Lung (tissue), 12 donors: ENCODE results near the gene ABHD17B. TPM values are rescaled to one million over a fixed set of nuclear protein-coding genes. Genes with fewer than 3 reads are reported as not detected.

ENCODE experiments used
- ATAC-seq: fragments of 200-7000 bp; cut with Tn5 transposase; one replicate; pipeline ENCODE4 v1.9.1; 2020; ENCODE audit warnings: moderate number of reproducible peaks; ENCODE audit not compliant: insufficient read depth, low FRiP score
- DNase-seq, 3 donors: peaks; one replicate each; pipeline ENCODE4 v3.0.0-alpha.2; 2013 to 2017
- H3K27ac ChIP-seq, 2 donors: one replicate each; pipeline ENCODE4 v1.5.1; 2013; ENCODE audit warnings: mild to moderate bottlenecking in 2 of 2, moderate library complexity in 2 of 2, control low read depth in 1 of 2, inconsistent platforms in 1 of 2, low read depth in 1 of 2, low read length in 1 of 2
- H3K27me3 ChIP-seq, 3 donors: one replicate each; pipeline ENCODE4 v1.5.1; 2013; ENCODE audit warnings: low read length in 2 of 3; ENCODE audit not compliant: control insufficient read depth in 3 of 3, insufficient read depth in 3 of 3
- H3K36me3 ChIP-seq, 4 donors: one replicate each; pipeline ENCODE4 v1.5.1; 2013; ENCODE audit warnings: low read length in 4 of 4, mild to moderate bottlenecking in 1 of 4, moderate library complexity in 1 of 4; ENCODE audit not compliant: control insufficient read depth in 4 of 4, insufficient read depth in 4 of 4
- H3K4me1 ChIP-seq, 5 donors: one replicate each; pipeline ENCODE4 v1.5.1; 2013; ENCODE audit warnings: low read length in 5 of 5, mild to moderate bottlenecking in 2 of 5, moderate library complexity in 1 of 5; ENCODE audit not compliant: control insufficient read depth in 5 of 5, insufficient read depth in 5 of 5
- H3K4me3 ChIP-seq: one replicate; pipeline ENCODE4 v1.5.1; 2013; ENCODE audit warnings: mild to moderate bottlenecking, control low read depth, moderate library complexity
- H3K9ac ChIP-seq, 2 donors: one replicate each; pipeline ENCODE4 v1.5.1; 2013; ENCODE audit warnings: low read length in 2 of 2, control low read depth in 1 of 2; ENCODE audit not compliant: insufficient read depth in 1 of 2
- H3K9me3 ChIP-seq, 4 donors: one replicate each; pipeline ENCODE4 v1.5.1; 2013; ENCODE audit warnings: low read length in 3 of 4, mild to moderate bottlenecking in 1 of 4, moderate library complexity in 1 of 4; ENCODE audit not compliant: control insufficient read depth in 4 of 4, insufficient read depth in 3 of 4
- WGBS, 2 donors: extraction: QIAGEN DNeasy Blood & Tissue Kit; methylation state at CpG; one replicate each; pipeline ENCODE4 v1.1.7; 2013; 5-methylcytosine and 5-hydroxymethylcytosine counted together
- polyA plus RNA-seq, 2 donors: library from polyadenylated mRNA; stranded (reverse); fragments of 200-250 nt; gene quantifications; one replicate each; pipeline ENCODE4 v1.2.1, GENCODE V29; 2013
- total RNA-seq, 2 donors: library from RNA; depleted of rRNA in 1 of 2; stranded (reverse); fragments of >200 nt in 1 of 2; gene quantifications; one replicate each; pipeline ENCODE4 v1.2.1, GENCODE V29; 2014 to 2021
- TF ChIP-seq, protein P1 (sequence below): IDR thresholded peaks from 2 replicates; pipeline ENCODE4 v1.5.1; 2012; ENCODE audit warnings: mild to moderate bottlenecking; ENCODE audit errors: control extremely low read depth, extremely low read depth
- donor health status: control.
- donor health status: control.
- donor health status: Bipolar disorder and iron deficiency.
- donor health status: healthy.
- donor health status: DM: yes; HTN: yes; CAD: no.

The ABHD17B gene
- total and polyA plus RNA-seq, 4 donors: 3.2 to 37.7 (median 13.8) TPM

DNA sequence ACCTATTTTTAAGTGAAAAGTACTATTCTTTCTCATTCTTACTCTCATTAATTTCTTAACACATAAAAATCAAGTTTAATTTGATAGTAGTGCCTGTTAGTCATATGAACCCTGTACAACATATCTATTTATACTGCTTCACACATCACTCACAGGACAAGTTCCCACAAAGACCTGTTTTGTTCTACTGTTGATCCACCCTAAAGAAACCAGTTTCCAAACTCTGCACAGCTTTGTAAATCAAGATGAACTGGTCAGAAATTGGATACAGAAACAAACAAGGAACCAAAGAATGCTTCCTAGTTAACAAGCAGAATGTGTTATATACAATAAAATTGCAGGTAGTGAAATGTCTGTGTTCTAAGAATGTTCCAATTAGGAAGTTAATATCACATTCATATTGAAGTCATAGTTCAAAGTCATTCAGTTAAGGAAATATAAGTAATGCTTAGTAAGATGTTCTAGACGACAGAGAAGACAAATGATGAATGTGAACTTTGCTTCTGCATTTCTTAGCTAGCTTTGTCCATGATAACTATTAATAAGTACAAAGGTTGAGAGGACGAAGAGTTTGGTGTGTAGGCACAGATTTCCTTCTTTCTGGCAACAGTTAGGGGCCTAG, 33.9 kb upstream of the ABHD17B start:
- 60 to 67% methylated on average over 2 of the region's 2 CpGs for WGBS, 2 donors
- DNase-seq (peak in 1 of 3 donors; percentile 8), ATAC-seq (no peak)
- peaks cover 0 to 4% (median 2%) of the 10 kb centered on the region in 4 donors for H3K36me3 ChIP-seq
- H3K4me3 ChIP-seq: no peak overlapping the region
- H3K27me3 ChIP-seq: no peaks in the 10 kb centered on the region
- H3K9me3 ChIP-seq: no peaks in the 10 kb centered on the region
- H3K27ac ChIP-seq: no peak overlapping the region
- TF ChIP-seq, protein P1, sequence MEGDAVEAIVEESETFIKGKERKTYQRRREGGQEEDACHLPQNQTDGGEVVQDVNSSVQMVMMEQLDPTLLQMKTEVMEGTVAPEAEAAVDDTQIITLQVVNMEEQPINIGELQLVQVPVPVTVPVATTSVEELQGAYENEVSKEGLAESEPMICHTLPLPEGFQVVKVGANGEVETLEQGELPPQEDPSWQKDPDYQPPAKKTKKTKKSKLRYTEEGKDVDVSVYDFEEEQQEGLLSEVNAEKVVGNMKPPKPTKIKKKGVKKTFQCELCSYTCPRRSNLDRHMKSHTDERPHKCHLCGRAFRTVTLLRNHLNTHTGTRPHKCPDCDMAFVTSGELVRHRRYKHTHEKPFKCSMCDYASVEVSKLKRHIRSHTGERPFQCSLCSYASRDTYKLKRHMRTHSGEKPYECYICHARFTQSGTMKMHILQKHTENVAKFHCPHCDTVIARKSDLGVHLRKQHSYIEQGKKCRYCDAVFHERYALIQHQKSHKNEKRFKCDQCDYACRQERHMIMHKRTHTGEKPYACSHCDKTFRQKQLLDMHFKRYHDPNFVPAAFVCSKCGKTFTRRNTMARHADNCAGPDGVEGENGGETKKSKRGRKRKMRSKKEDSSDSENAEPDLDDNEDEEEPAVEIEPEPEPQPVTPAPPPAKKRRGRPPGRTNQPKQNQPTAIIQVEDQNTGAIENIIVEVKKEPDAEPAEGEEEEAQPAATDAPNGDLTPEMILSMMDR: no peak
- H3K9ac ChIP-seq: no peak overlapping the region
- peaks cover 0 to 6% (median 0%) of the 10 kb centered on the region in 5 donors for H3K4me1 ChIP-seq

DNA sequence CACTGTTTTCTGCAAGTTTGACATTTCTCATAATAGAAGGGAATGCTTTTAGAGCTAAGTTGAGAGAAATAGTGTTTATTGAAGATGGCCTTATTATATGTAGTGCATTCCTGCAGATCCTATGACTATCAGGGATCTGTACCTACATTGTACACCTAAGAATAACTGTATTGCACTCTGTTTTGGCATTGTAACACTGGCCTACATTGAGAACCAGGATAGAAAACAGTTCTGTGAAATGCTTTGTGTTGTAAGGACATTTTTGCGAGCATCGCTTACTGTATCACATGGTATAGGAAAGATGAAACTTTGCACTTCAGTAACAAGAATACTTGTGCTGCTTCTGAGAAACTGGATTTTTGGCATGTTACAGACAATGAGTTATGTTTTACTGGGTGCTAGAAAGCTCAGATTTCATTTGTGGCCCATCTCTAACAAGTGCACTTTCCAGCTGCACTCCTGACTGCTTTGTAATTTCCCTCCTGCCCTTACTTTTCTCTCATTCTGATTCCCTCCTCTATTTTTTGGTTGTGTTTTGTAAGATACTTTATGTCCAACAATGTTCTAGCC, 31.1 kb upstream of the ABHD17B start:
- Histone ChIP-seq H3K9ac (no peak overlapping the region), H3K4me3 (no peak overlapping the region), H3K27me3 (no peaks in the 10 kb centered on the region), H3K4me1 (peaks cover 0 to 5% (median 0%) of the 10 kb centered on the region in 5 donors), H3K9me3 (no peaks in the 10 kb centered on the region), H3K27ac (no peak overlapping the region), H3K36me3 (no peaks in the 10 kb centered on the region)
- ATAC-seq: no peak
- DNase-seq: no peak
- 95 to 96% methylated on average over 2 of the region's 2 CpGs for WGBS, 2 donors
- TF ChIP-seq, protein P1: no peak

DNA sequence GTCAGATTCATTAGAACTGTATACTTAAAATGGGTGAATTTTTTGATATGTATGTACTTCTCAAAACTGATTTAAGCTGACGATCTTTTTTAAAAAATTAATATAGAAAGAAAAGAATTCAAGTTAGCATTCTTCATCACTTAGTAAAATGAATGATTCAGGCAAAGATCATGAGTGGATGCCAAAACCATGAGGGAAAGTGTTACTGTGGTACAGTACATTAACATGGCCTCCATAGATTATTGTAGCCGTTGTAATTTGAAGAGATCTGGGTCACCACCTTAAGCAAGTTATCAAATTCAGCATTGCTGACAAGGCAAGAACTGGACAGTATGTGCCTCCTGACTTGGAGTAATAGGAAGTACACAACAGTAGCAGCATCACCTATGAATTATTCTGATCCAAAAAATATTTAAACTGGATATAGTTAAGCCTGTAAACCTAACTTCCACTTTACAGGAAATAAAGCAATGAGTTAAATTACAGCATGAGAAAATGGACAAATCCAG, 30.1 kb upstream of the ABHD17B start:
- H3K27me3 ChIP-seq: no peaks in the 10 kb centered on the region
- TF ChIP-seq, protein P1: no peak
- H3K9ac ChIP-seq: no peak overlapping the region
- 91 to 94% methylated on average over 2 of the region's 2 CpGs for WGBS, 2 donors
- H3K4me3 ChIP-seq: no peak overlapping the region
- no peaks in the 10 kb centered on the region for H3K36me3 ChIP-seq
- no peaks in the 10 kb centered on the region for H3K9me3 ChIP-seq
- no peak for ATAC-seq
- H3K4me1 ChIP-seq: peaks cover 0 to 6% (median 0%) of the 10 kb centered on the region in 5 donors
- no peak overlapping the region for H3K27ac ChIP-seq
- DNase-seq: no peak
